Measurements from ENCODE around the gene RNH1.

GRCh38 chr11:550746-551085 is 43.7 kb upstream of the RNH1 start:
- TF ChIP-seq CTCF (IDR thresholded peaks at IDR 0.05) (no peak), POLR2A (IDR thresholded peaks at IDR 0.05) (no peak)
